ENCODE data around the gene UBTF.

The UBTF gene

GRCh38 chr17:44197107-44197506 is 22.4 kb downstream of the UBTF start:
- DNase-seq, result no peak

- no peak for DNase-seq
Observed at GRCh38 chr17:44193326-44194084, 26.0 kb downstream of the UBTF start.

GRCh38 chr17:44192750-44193149 is 26.7 kb downstream of the UBTF start:
- no peak for DNase-seq

- no peak for DNase-seq
Observed at GRCh38 chr17:44191941-44192496, 27.5 kb downstream of the UBTF start.

- DNase-seq, result no peak
Observed at GRCh38 chr17:44191369-44191768, 28.1 kb downstream of the UBTF start.

GRCh38 chr17:44190481-44190880 is 29.0 kb downstream of the UBTF start:
- no peak for DNase-seq

DNA sequence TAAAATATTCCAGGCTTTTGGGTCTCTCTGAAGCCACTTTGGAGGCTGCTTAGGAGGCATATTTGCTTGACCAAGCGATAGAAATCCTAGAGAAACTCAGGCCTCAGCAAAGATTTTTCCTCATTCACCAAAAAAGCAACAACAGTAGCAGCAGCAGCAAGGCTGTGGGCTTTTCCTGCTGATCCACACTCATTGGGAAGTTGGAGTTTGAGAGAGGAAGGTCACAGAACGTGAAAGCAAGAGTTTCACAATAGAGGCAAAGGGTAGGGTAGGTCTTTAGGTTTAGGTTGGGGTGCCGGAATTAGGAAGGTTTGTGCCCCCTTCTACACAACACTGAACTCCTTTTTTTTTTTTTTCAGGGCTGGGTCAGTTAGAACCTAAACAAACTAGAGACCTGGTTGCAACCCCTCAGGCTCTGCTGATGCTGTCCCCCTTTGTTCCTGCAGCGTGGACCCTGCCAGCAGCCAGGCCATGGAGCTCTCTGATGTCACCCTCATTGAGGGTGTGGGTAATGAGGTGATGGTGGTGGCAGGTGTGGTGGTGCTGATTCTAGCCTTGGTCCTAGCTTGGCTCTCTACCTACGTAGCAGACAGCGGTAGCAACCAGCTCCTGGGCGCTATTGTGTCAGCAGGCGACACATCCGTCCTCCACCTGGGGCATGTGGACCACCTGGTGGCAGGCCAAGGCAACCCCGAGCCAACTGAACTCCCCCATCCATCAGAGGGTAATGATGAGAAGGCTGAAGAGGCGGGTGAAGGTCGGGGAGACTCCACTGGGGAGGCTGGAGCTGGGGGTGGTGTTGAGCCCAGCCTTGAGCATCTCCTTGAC is 30.7 kb downstream of the UBTF start:
- no peak for DNase-seq

- DNase-seq, result no peak
Observed at GRCh38 chr17:44187131-44187899, 32.2 kb downstream of the UBTF start.

DNA sequence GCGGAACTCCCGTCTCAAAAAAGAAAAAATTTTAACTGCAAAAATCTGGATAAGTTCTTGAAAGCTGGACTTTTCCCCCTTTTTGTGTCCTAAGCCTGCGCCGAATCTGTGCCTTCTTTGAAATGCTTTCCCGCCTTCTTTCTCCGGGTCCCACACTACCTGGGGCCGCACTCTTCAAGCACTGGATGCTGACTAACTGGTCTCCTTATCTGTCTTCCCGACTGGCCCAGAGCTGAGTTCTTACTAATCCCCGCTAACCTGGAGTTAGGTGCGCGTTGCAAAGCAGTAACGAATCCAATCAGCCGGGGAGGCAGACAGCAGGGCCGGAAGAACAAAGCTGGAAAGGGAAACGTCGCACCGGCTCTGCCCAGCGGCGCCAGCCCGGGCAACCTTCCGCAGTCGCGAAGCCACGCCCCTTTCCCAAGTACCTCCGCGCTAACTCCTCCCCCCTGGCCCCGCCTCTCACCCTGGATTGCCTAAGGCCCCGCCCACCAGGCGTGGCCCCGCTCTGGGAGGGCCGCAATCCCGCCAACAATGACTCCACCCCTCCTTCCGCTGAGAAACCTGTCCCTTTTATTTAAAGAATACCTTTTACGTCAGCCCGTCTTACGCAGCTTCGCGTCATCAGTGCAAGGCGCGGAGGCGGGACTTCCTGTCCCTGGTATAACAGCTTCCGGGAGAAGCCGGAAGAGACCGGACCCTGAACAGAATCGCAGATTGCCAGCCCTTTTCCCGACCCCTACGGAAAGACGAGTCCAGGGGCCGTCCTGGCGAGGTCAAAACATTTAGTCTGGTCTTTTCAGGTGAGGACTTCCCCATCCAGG is 33.0 kb downstream of the UBTF start, which contains the start of gene TMUB2:
TSS of gene TMUB2 (plus strand) at position 666 of the 824 bp plus-strand sequence. CDS start 737 bp downstream, outside the sequence.
- DNase-seq, result peak; percentile 100

- DNase-seq, result no peak
Observed at GRCh38 chr17:44184212-44184810, 35.2 kb downstream of the UBTF start.

- DNase-seq, result no peak
Observed at GRCh38 chr17:44183024-44183423, 36.5 kb downstream of the UBTF start.

DNA sequence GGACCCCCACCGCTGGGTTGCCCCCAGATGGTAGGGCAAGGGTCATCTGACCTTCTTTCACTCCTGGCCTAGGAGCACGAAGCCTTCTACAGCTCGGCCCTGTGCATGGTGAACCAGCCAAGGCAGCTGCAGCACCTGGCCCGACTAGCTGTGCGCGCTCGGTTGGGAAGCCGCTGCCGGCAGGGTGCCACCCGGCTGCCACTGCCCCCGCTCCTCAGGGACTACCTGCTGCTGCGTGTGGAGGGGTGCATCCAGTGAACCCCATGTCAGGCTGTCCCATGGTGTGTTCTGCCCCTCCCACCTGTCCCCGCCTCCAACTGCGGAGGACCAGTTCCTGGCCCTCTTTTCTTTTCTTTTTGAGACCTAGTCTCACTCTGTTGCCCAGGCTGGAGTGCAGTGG is 41.3 kb downstream of the UBTF start:
- no peak for DNase-seq

DNA sequence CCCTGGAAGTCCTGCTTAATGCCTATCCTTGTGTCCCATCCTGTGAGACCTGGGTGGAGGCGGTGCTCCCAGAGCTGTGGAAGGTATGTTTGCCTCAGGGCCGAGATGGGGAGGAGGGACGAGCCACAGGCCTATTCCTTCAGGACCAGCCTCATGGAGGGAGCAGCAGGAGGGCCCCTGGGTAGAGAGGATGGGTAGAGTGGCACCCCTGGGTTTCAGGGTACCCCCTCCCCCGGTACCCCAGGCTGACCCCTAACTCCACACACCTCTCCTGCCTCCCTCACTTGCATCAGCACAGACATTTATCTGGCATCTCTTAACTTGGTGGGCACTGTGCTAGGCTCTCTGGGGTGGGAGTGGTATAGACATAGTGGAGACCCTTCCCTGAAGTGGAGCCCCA is 41.8 kb downstream of the UBTF start:
- DNase-seq, result no peak

DNA sequence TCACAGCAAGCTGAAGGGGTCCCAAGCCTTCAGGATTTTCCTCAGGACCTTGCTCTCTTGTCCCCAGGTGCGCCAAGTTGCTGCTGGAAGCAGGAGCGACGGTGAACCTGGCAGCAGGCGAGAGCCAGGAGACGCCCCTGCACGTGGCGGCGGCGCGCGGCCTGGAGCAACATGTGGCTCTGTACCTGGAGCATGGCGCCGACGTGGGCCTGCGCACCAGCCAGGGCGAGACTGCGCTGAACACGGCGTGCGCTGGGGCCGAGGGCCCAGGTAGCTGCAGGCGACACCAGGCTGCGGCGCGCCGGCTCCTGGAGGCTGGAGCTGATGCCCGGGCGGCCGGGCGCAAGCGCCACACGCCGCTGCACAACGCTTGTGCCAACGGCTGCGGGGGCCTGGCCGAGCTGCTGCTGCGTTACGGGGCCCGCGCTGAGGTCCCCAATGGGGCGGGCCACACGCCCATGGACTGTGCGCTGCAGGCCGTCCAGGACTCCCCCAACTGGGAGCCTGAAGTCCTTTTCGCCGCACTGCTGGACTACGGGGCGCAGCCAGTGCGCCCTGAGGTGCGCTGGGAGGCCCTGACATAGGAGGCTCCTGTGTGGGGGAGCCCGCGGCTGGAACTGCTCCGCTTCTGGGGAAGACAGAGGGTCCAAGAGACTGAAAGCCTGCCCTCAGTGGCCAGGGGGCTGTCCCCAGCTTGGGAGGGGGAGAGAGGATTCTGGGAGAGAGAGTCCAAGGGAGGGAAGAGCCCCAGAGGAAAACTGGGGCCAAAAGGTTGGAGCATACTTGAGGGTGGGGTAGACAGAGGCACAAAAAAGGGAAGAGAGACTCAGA is 42.6 kb downstream of the UBTF start:
- DNase-seq, result no peak

DNA sequence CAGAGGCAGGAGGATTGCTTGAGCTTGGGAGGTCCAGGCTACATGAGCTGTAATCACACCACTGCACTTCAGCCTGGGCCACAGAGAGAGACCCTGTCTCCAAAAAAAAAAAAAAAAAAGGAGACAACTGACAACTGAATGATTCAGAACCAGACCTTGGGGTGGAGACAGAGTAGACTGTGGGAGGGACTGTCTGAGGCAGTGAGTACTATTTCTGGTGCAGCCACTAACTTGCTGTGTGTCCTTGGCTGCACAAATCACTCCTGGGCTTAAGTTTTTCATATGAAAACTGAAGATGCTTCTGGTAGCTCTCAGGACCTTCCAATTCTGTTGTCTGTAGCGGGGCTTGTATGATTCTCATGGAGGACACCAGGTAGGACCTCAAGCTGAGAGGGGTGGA is 43.2 kb downstream of the UBTF start:
- DNase-seq, result no peak

- no peak for DNase-seq
Observed at GRCh38 chr17:44174427-44174826, 45.0 kb downstream of the UBTF start.

GRCh38 chr17:44171931-44172455 is 47.5 kb downstream of the UBTF start:
- no peak for DNase-seq

DNA sequence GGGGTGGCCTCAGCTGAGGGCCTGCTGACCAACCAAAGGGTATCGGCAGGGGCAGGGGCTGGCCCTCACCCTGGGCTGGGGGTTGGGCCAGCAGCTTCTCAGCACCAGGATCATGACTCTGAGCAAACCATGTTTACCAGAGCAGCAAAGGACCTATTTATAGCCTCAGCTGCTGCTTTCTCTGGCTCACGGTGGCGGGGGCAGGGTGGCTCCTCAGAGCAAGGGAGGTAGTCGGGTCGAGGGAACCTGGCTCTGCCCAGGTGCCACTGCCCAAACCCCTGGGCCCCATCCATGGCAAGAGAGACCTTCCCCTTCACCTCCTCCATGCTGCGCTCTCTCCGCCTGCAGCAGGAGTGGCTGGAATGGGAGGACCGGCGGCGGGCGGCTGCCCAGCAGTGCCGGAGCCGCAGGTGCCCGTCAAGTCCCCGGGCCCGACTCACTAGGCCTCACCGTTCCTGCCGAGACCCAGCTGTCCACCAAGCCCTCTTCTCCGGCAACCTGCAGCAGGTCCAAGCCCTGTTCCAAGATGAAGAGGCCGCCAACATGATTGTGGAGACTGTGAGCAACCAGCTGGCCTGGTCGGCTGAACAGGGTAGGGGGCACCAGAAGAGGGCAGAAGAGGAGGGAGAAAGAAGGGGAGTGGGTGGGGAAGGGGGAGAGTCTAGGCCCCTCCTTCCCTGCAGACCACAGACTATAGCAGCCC is 48.8 kb downstream of the UBTF start, which contains the start of gene ASB16:
TSS of gene ASB16 (plus strand) at position 206 of the 703 bp plus-strand sequence. CDS start at position 292, 86 bp downstream.
- DNase-seq, result no peak

DNA sequence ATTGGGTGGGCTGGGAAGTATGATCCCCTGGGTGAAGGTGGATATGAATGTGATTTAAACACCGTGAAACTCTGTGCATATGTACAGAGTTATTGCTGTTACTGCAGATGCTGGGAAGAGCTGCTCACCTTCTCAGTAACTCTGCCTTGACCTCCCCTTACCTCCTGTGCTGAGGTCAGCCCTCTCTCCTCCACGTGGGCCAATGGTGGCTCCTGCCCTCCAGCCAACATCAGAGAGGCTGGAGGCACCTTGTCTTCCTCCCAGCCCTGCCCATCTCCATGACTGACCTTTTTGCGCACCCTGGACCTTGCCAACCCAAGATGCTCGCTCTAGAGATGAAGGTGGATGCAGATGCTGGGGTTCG is 49.4 kb downstream of the UBTF start:
- DNase-seq, result no peak
